Esophagus squamous epithelium (tissue), 5 donors: ENCODE results near the gene TTC39A. TPM values are rescaled to one million over a fixed set of nuclear protein-coding genes. Genes with fewer than 3 reads are reported as not detected.
A peak's percentile ranks its signal among the peaks of the same experiment; 100 is the strongest.

Experiments
- DNase-seq: peaks from one replicate; lab custom pipeline; 2025; lab: John Stamatoyannopoulos, UW
- H3K27ac ChIP-seq, 4 donors: fragments of 200-600 bp; sonication (generic); one replicate each; pipeline ENCODE4 v1.5.1; 2016 to 2019; ENCODE audit warnings: mild to moderate bottlenecking in 1 of 4
- H3K27me3 ChIP-seq, 4 donors: fragments of 200-600 bp; sonication (generic); 1 replicate in 3 of 4; 2 replicates in 1 of 4; pipeline versions ENCODE4 v1.5.1 to v1.6.0; 2017 to 2021; ENCODE audit warnings: antibody characterized with exemption in 1 of 4
- H3K36me3 ChIP-seq, 3 donors: fragments of 200-600 bp; sonication (generic); one replicate each; pipeline ENCODE4 v1.5.1; 2016 to 2019
- H3K4me1 ChIP-seq, 3 donors: fragments of 200-600 bp; sonication (generic); one replicate each; pipeline ENCODE4 v1.5.1; 2017 to 2019
- H3K4me3 ChIP-seq, 4 donors: fragments of 200-600 bp; sonication (generic); 1 replicate in 3 of 4; 2 replicates in 1 of 4; pipeline ENCODE4 v1.5.1; 2016 to 2019; ENCODE audit warnings: mild to moderate bottlenecking in 2 of 4, moderate library complexity in 1 of 4
- H3K9me3 ChIP-seq, 3 donors: fragments of 200-600 bp; sonication (generic); one replicate each; pipeline ENCODE4 v1.5.1; 2016 to 2019
- CTCF ChIP-seq, 6 experiments: fragments of 450-650 bp in 4 of 6; fragments of 200-600 bp in 2 of 6; sonication (generic) in 2 of 6; IDR thresholded peaks; one replicate each; pipeline ENCODE4 v1.5.1; 2016 to 2019; ENCODE audit warnings: antibody characterized with exemption in 6 of 6, mild to moderate bottlenecking in 4 of 6, moderate library complexity in 4 of 6
- POLR2A ChIP-seq, 4 donors: fragments of 450-650 bp; IDR thresholded peaks; one replicate each; pipeline ENCODE4 v1.6.1; 2017; ENCODE audit warnings: antibody characterized with exemption in 4 of 4, mild to moderate bottlenecking in 4 of 4, moderate library complexity in 3 of 4
- WGBS, 2 donors: methylation state at CpG; one replicate each; pipeline ENCODE4 v1.1.5; 2018; 5-methylcytosine and 5-hydroxymethylcytosine counted together
- intact Hi-C: fragments of 100-400 bp; cut with DNase I; formaldehyde crosslinking; loops from one replicate; pipeline ENCODE4 v1.15.0; 2022
- total RNA-seq, 4 donors: library from RNA; depleted of rRNA; stranded (reverse); fragments of >200 nt; gene quantifications; one replicate each; pipeline ENCODE4 v1.1.0, GENCODE V29; 2016
- donor health status: DM: yes; HTN: yes; CAD: no.

TTC39A gene
- total RNA-seq, 4 donors from 2014 or later = 16.4 to 60.9 (median 48.8) TPM

DNA sequence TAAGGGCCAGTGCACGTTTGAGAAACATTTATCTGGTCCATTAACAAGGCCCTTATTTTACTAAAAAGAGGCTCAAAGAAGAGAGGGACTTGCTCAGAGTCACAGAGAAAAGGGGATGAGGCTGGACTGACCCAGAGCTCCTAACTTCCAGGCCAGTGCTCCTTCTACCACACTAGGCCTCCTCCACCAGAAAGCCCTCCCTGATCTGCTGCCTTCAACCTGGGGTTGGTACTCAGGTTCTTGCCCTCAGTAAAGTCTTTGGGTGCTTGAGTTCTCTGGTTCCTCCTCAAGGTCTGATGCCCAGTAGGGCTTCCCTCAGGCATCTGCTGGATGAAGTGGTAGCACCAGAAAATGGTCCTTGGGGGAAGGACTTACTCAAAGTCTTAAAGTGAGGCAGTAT lies 26.0 kb downstream of the TTC39A start:
- no peak for DNase-seq
- intact Hi-C loops = no loop called here
- 10 to 17% methylated on average over 1 of the region's 1 CpG for WGBS, 2 donors
- Histone ChIP-seq H3K27ac (no peak overlapping the region), H3K4me1 (peaks cover 0 to 10% (median 0%) of the 10 kb centered on the region in 3 donors), H3K36me3 (peaks cover 0 to 4% (median 0%) of the 10 kb centered on the region in 3 donors), H3K27me3 (no peaks in the 10 kb centered on the region), H3K9me3 (no peaks in the 10 kb centered on the region), H3K4me3 (no peak overlapping the region)
- TF ChIP-seq CTCF (IDR thresholded peaks at IDR 0.05) (no peak), POLR2A (IDR thresholded peaks at IDR 0.05) (no peak)

DNA sequence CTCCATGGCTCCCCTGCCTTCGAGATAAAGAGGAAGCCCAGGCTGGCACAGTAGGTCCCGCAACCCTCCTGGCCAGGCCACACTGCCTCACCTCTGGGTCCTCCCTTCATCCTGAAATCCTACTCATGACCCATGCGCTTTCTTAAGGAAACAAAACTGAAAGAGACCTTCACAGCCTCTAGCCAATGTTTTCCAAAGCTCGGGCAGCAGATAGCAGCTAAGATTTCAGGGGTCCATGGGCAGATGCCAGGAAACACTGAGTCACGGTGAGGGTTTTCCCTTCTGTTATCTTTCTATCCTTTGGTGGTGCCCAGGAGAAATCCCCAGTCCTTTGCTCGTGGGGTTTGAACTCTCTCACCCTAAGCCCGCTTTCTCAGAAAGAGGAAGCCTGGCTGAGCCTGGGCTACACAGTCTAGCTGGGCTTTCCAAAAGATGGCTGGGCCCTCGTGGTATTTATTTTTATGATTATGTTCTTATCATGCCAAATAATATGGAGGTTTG lies 26.6 kb downstream of the TTC39A start:
- Histone ChIP-seq H3K9me3 (no peaks in the 10 kb centered on the region), H3K27ac (peak overlapping the region in 1 of 4 donors; percentile 3), H3K4me3 (no peak overlapping the region), H3K4me1 (peaks cover 0 to 10% (median 0%) of the 10 kb centered on the region in 3 donors), H3K36me3 (peaks cover 0 to 4% (median 0%) of the 10 kb centered on the region in 3 donors), H3K27me3 (no peaks in the 10 kb centered on the region)
- TF ChIP-seq CTCF (IDR thresholded peaks at IDR 0.05) (no peak), POLR2A (IDR thresholded peaks at IDR 0.05) (no peak)
- 44 to 58% methylated on average over 8 of the region's 8 CpGs for whole genome bisulfite sequencing, 2 donors
- no peak for DNase-seq
- intact Hi-C loops = no loop called here

DNA sequence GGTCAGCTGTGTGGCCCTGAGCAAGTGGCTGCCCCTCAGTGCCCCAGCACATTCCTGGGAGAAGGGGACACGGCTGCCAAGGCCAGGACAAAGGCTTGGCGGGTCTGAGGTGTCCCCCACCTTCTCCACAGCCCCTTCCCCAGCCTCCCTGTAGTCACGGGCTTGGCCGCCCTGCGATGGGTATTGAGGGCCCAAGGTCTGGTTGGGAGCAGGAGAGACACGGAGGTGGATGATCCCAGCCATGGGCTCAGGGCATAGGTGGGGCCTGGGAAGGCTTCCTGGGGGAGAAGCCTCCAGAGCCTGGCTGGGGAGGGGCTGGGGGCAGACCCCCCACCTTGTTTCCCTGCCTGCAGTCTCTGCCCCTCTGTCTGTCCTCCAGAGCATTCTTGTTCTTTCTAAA lies 27.0 kb downstream of the TTC39A start:
- Histone ChIP-seq H3K27me3 (no peaks in the 10 kb centered on the region), H3K36me3 (peaks cover 0 to 4% (median 0%) of the 10 kb centered on the region in 3 donors), H3K4me1 (peaks cover 0 to 10% (median 0%) of the 10 kb centered on the region in 3 donors), H3K9me3 (no peaks in the 10 kb centered on the region), H3K4me3 (no peak overlapping the region), H3K27ac (peak overlapping the region in 1 of 4 donors; percentile 3)
- TF ChIP-seq CTCF (IDR thresholded peaks at IDR 0.05) (no peak), POLR2A (IDR thresholded peaks at IDR 0.05) (no peak)
- DNase-seq = no peak
- intact Hi-C loops = no loop called here
- no CpG with 5 or more reads among the region's 6 CpGs for WGBS, 2 donors

GRCh38 chr1:51302746-51303145 lies 27.6 kb downstream of the TTC39A start:
- WGBS, 2 donors = 83 to 100% methylated on average over 1 to 2 of the region's 7 CpGs

More at GRCh38 chr1:51302746-51303145, 27.6 kb downstream of the TTC39A start:
- intact Hi-C loops = no loop called here
- Histone ChIP-seq H3K4me1 (peaks cover 0 to 13% (median 0%) of the 10 kb centered on the region in 3 donors), H3K9me3 (no peaks in the 10 kb centered on the region), H3K36me3 (peaks cover 0 to 4% (median 0%) of the 10 kb centered on the region in 3 donors), H3K4me3 (no peak overlapping the region), H3K27me3 (no peaks in the 10 kb centered on the region), H3K27ac (no peak overlapping the region)
- no peak for TF ChIP-seq POLR2A (IDR thresholded peaks at IDR 0.05)
- no peak for TF ChIP-seq CTCF (IDR thresholded peaks at IDR 0.05)
- no peak for DNase-seq
